Measurements from ENCODE around the gene RALGDS. TPM values are rescaled to one million over a fixed set of nuclear protein-coding genes. Genes with fewer than 3 reads are reported as not detected.

RALGDS gene
- total RNA-seq, 1 experiment from 2014 or later: 22.9 TPM

DNA sequence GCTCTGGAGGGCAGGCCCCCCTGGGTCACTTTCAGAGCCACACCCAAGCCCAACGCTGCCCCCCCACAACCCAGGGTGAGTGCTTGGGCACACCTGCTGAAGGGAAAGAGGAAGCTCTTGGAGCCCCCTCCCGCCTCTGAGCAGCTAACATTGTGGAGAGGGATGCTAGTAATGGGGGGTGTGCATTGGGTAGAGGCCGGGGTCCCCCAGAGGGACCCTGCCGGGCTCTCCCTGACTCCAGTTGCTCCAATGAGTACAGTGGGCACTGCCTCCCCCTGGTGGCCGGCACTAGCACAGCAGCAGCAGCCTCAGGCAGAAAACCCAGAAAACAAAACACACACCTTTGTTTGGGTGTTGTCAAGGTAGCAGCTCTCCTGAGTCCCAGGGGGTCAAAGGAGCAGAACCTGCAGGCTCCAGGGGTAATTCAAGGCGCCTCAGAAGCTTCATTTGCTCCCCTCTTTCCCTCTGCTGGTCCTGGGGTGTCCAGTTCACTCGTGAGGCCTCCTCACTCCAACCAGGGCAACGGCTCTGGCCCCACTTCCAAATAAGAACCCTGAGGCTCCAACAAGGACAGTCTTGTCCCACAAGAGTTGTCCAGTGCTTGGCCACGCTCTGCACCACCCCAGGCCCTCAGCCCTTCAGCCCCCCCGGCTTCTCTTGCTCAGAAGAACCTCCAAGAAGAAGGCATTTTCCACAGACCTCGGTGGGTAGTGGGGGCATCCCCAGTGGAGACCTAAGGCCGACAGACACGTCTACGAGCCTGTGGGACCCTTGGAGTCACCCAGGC, 26.6 kb upstream of the RALGDS start (continued):
- TF ChIP-seq, protein P1, sequence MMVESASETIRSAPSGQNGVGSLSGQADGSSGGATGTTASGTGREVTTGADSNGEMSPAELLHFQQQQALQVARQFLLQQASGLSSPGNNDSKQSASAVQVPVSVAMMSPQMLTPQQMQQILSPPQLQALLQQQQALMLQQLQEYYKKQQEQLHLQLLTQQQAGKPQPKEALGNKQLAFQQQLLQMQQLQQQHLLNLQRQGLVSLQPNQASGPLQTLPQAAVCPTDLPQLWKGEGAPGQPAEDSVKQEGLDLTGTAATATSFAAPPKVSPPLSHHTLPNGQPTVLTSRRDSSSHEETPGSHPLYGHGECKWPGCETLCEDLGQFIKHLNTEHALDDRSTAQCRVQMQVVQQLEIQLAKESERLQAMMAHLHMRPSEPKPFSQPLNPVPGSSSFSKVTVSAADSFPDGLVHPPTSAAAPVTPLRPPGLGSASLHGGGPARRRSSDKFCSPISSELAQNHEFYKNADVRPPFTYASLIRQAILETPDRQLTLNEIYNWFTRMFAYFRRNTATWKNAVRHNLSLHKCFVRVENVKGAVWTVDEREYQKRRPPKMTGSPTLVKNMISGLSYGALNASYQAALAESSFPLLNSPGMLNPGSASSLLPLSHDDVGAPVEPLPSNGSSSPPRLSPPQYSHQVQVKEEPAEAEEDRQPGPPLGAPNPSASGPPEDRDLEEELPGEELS (CRISPR knock-in tag; IDR thresholded peaks at IDR 0.05): no peak
- TF ChIP-seq ETV6 (CRISPR knock-in tag; IDR thresholded peaks at IDR 0.05) (no peak), FOXK1 (CRISPR knock-in tag; IDR thresholded peaks at IDR 0.05) (0 out of 2 replicates have a peak, but pooled peaks have one; percentile 13), NFATC4 (CRISPR knock-in tag; IDR thresholded peaks at IDR 0.05) (no peak), ZNF121 (CRISPR knock-in tag; IDR thresholded peaks at IDR 0.05) (no peak), ZNF423 (CRISPR knock-in tag; IDR thresholded peaks at IDR 0.05) (no peak), ZNF263 (CRISPR knock-in tag; IDR thresholded peaks at IDR 0.05; ENCODE audit: low read depth) (no peak), NFYB (CRISPR knock-in tag; conservative IDR thresholded peaks at IDR 0.05; ENCODE audit: low read depth) (no peak)
- TF ChIP-seq, protein P2, sequence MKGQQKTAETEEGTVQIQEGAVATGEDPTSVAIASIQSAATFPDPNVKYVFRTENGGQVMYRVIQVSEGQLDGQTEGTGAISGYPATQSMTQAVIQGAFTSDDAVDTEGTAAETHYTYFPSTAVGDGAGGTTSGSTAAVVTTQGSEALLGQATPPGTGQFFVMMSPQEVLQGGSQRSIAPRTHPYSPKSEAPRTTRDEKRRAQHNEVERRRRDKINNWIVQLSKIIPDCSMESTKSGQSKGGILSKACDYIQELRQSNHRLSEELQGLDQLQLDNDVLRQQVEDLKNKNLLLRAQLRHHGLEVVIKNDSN (CRISPR knock-in tag; IDR thresholded peaks at IDR 0.05): no peak
- TF ChIP-seq, protein P3, sequence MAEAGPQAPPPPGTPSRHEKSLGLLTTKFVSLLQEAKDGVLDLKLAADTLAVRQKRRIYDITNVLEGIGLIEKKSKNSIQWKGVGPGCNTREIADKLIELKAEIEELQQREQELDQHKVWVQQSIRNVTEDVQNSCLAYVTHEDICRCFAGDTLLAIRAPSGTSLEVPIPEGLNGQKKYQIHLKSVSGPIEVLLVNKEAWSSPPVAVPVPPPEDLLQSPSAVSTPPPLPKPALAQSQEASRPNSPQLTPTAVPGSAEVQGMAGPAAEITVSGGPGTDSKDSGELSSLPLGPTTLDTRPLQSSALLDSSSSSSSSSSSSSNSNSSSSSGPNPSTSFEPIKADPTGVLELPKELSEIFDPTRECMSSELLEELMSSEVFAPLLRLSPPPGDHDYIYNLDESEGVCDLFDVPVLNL (CRISPR knock-in tag; IDR thresholded peaks at IDR 0.05; ENCODE audit: borderline replicate concordance, low read depth): no peak
- TF ChIP-seq, protein P4, sequence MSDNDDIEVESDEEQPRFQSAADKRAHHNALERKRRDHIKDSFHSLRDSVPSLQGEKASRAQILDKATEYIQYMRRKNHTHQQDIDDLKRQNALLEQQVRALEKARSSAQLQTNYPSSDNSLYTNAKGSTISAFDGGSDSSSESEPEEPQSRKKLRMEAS (CRISPR knock-in tag; IDR thresholded peaks at IDR 0.05): no peak
- TF ChIP-seq, protein P5, sequence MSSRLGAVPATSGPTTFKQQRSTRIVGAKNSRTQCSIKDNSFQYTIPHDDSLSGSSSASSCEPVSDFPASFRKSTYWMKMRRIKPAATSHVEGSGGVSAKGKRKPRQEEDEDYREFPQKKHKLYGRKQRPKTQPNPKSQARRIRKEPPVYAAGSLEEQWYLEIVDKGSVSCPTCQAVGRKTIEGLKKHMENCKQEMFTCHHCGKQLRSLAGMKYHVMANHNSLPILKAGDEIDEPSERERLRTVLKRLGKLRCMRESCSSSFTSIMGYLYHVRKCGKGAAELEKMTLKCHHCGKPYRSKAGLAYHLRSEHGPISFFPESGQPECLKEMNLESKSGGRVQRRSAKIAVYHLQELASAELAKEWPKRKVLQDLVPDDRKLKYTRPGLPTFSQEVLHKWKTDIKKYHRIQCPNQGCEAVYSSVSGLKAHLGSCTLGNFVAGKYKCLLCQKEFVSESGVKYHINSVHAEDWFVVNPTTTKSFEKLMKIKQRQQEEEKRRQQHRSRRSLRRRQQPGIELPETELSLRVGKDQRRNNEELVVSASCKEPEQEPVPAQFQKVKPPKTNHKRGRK (CRISPR knock-in tag; IDR thresholded peaks at IDR 0.05; ENCODE audit: borderline replicate concordance): no peak
- TF ChIP-seq, protein P6, sequence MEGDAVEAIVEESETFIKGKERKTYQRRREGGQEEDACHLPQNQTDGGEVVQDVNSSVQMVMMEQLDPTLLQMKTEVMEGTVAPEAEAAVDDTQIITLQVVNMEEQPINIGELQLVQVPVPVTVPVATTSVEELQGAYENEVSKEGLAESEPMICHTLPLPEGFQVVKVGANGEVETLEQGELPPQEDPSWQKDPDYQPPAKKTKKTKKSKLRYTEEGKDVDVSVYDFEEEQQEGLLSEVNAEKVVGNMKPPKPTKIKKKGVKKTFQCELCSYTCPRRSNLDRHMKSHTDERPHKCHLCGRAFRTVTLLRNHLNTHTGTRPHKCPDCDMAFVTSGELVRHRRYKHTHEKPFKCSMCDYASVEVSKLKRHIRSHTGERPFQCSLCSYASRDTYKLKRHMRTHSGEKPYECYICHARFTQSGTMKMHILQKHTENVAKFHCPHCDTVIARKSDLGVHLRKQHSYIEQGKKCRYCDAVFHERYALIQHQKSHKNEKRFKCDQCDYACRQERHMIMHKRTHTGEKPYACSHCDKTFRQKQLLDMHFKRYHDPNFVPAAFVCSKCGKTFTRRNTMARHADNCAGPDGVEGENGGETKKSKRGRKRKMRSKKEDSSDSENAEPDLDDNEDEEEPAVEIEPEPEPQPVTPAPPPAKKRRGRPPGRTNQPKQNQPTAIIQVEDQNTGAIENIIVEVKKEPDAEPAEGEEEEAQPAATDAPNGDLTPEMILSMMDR (IDR thresholded peaks at IDR 0.05): peak; percentile 95
- TF ChIP-seq, protein P7, sequence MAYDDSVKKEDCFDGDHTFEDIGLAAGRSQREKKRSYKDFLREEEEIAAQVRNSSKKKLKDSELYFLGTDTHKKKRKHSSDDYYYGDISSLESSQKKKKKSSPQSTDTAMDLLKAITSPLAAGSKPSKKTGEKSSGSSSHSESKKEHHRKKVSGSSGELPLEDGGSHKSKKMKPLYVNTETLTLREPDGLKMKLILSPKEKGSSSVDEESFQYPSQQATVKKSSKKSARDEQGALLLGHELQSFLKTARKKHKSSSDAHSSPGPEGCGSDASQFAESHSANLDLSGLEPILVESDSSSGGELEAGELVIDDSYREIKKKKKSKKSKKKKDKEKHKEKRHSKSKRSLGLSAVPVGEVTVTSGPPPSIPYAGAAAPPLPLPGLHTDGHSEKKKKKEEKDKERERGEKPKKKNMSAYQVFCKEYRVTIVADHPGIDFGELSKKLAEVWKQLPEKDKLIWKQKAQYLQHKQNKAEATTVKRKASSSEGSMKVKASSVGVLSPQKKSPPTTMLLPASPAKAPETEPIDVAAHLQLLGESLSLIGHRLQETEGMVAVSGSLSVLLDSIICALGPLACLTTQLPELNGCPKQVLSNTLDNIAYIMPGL (CRISPR knock-in tag; IDR thresholded peaks at IDR 0.05): no peak

DNA sequence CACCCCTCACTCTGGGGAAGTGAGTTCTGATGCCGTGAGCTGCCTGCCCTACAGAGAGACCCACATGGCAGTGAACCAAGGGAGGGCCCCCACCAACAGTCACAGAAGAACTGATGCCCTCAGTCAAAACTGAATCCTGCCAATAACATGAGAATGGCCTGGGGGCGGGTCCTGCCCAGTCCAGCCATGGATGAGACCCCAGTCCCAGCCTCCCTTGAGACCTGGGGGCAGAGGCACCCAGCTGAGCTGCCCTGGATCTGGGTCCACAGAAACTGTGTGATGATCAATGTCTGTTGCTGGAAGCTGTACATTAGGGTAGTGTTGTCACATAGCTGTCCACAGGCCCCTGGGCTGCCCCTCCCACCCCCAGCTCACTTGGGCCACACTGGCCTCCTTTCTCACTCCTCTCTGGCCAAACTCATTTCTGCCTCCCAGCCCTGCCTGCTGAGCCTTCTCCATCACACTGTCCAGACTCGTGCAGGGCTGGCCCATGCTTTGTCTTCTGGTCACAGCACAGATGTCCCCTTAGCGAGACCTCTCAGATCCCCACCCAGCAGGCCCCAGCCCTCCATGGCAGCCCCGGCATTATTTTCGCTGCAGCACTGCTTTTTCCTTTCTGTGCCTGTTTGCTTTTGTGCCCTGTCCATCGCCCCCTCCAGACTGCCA, 25.8 kb upstream of the RALGDS start:
- H3K4me3 Mint-ChIP-seq: 0 out of 2 replicates have a peak overlapping the region, but pooled peaks have one; percentile 83
- TF ChIP-seq, protein P8, sequence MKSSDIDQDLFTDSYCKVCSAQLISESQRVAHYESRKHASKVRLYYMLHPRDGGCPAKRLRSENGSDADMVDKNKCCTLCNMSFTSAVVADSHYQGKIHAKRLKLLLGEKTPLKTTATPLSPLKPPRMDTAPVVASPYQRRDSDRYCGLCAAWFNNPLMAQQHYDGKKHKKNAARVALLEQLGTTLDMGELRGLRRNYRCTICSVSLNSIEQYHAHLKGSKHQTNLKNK (CRISPR knock-in tag; IDR thresholded peaks at IDR 0.05): no peak
- TF ChIP-seq, protein P9, sequence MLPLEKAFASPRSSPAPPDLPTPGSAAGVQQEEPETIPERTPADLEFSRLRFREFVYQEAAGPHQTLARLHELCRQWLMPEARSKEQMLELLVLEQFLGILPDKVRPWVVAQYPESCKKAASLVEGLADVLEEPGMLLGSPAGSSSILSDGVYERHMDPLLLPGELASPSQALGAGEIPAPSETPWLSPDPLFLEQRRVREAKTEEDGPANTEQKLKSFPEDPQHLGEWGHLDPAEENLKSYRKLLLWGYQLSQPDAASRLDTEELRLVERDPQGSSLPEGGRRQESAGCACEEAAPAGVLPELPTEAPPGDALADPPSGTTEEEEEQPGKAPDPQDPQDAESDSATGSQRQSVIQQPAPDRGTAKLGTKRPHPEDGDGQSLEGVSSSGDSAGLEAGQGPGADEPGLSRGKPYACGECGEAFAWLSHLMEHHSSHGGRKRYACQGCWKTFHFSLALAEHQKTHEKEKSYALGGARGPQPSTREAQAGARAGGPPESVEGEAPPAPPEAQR (CRISPR knock-in tag; IDR thresholded peaks at IDR 0.05): no peak
- TF ChIP-seq ETV6 (CRISPR knock-in tag; IDR thresholded peaks at IDR 0.05) (no peak), ZNF138 (CRISPR knock-in tag; conservative IDR thresholded peaks at IDR 0.05) (no peak), SMAD3 (CRISPR knock-in tag; IDR thresholded peaks at IDR 0.05; ENCODE audit: borderline replicate concordance) (no peak), NR3C1 (CRISPR knock-in tag; conservative IDR thresholded peaks at IDR 0.05; ENCODE audit: low read depth) (no peak), ESRRA (CRISPR knock-in tag; IDR thresholded peaks at IDR 0.05; ENCODE audit: borderline replicate concordance) (no peak)
- TF ChIP-seq, protein P5 (CRISPR knock-in tag; IDR thresholded peaks at IDR 0.05; ENCODE audit: borderline replicate concordance): no peak

More for the DNA sequence above, 25.8 kb upstream of the RALGDS start:
- DNase-seq (ENCODE audit: low spot score) (no peak), ATAC-seq (no peak)
- Mint-ChIP-seq H3K9me3 (no peaks in the 10 kb centered on the region), H3K27ac (no peak overlapping the region), H3K36me3 (no peaks in the 10 kb centered on the region), H3K4me1 (peaks cover 24% of the 10 kb centered on the region), H3K27me3 (ENCODE audit: low read depth) (peaks cover 10% of the 10 kb centered on the region)
- ChIA-PET POLR2A (interaction anchor here (0.6 to 1.2 kb wide), 2 partner anchors 14 to 38 kb away, joined by 3 read pairs; no protein-coding TSS in a partner anchor), CTCF (interaction anchor here (0.9 to 5.4 kb wide), 19 partner anchors 10 to 144 kb away, joined by 3 to 93 read pairs (median 4); partner anchors contain the start of gene RALGDS)

Measured in WTC11 (cell line).